Activated T-helper 1 cell treated with anti-CD3 and anti-CD28 coated beads, Interleukin-12 subunit alpha, Interleukin-12 subunit beta, Interleukin-2, Interleukin-4 antibody, amounts not matched to agents 30 ng/mL and 10 ng/mL and 1 ng/mL, durations not matched to agents 14 hours and 24 hours and 36 hours (primary cell): ENCODE results near the gene LRTM2. TPM values are rescaled to one million over a fixed set of nuclear protein-coding genes. Genes with fewer than 3 reads are reported as not detected.

Source experiments
- DNase-seq: peaks from one replicate; pipeline ENCODE4 v3.0.0; 2021; ENCODE audit warnings: low spot score
- H3K27ac Mint-ChIP-seq: one replicate; pipeline ENCODE4 v1.8.0; 2021; ENCODE audit warnings: mild to moderate bottlenecking, mixed read lengths
- H3K27me3 Mint-ChIP-seq: one replicate; pipeline ENCODE4 v1.8.0; 2022; ENCODE audit warnings: mild to moderate bottlenecking, moderate library complexity, mixed read lengths; ENCODE audit not compliant: insufficient read depth
- H3K36me3 Mint-ChIP-seq: one replicate; pipeline ENCODE4 v1.8.0; 2021; ENCODE audit warnings: low read depth, mixed read lengths
- H3K4me1 Mint-ChIP-seq: one replicate; pipeline ENCODE4 v1.8.0; 2021; ENCODE audit warnings: low read depth, mixed read lengths
- H3K4me3 Mint-ChIP-seq: one replicate; pipeline ENCODE4 v1.8.0; 2021; ENCODE audit warnings: mild to moderate bottlenecking, moderate library complexity, mixed read lengths
- H3K9me3 Mint-ChIP-seq: one replicate; pipeline ENCODE4 v1.8.0; 2021; ENCODE audit warnings: mixed read lengths
- intact Hi-C: fragments of 100-400 bp; cut with micrococcal nuclease; formaldehyde crosslinking; loops from one replicate; pipeline ENCODE4 v1.15.1; 2024
- total RNA-seq: library from RNA; stranded (reverse); gene quantifications from 2 replicates; pipeline ENCODE4 v1.2.3, GENCODE V29; 2022

LRTM2 gene
- total RNA-seq, result not detected in 2 replicates

GRCh38 chr12:1820191-1820895, at the start of gene LRTM2:
LRTM2 (plus strand) TSS chr12:1820565; CDS start chr12:1828149, 7,584 bp downstream.
- Mint-ChIP-seq H3K27me3 (peaks cover 32% of the 10 kb centered on the region), H3K4me1 (no peaks in the 10 kb centered on the region), H3K27ac (no peak within 1 kb of the TSS), H3K36me3 (no peaks in the 10 kb centered on the region), H3K4me3 (no peak within 1 kb of the TSS), H3K9me3 (no peaks in the 10 kb centered on the region)
- DNase-seq, result no peak
- intact Hi-C loops, result no loop called here

GRCh38 chr12:1773937-1774655, 46.3 kb upstream of the LRTM2 start:
- DNase-seq, result no peak
- Mint-ChIP-seq H3K36me3 (peaks cover 17% of the 10 kb centered on the region), H3K27ac (no peak overlapping the region), H3K4me1 (peaks cover 17% of the 10 kb centered on the region), H3K27me3 (no peaks in the 10 kb centered on the region), H3K4me3 (no peak overlapping the region), H3K9me3 (no peaks in the 10 kb centered on the region)
- intact Hi-C loops, result no loop called here

GRCh38 chr12:1776170-1776921, 44.0 kb upstream of the LRTM2 start:
- H3K27me3 Mint-ChIP-seq, result no peaks in the 10 kb centered on the region
- no peak for DNase-seq
- no peaks in the 10 kb centered on the region for H3K9me3 Mint-ChIP-seq
- peaks cover 24% of the 10 kb centered on the region for H3K36me3 Mint-ChIP-seq
- H3K4me1 Mint-ChIP-seq, result peaks cover 17% of the 10 kb centered on the region
- no peak overlapping the region for H3K4me3 Mint-ChIP-seq
- intact Hi-C loops, result no loop called here
- no peak overlapping the region for H3K27ac Mint-ChIP-seq

GRCh38 chr12:1777798-1778197, 42.6 kb upstream of the LRTM2 start:
- Mint-ChIP-seq H3K4me3 (no peak overlapping the region), H3K9me3 (no peaks in the 10 kb centered on the region), H3K36me3 (peaks cover 24% of the 10 kb centered on the region), H3K27me3 (no peaks in the 10 kb centered on the region), H3K4me1 (peaks cover 17% of the 10 kb centered on the region), H3K27ac (no peak overlapping the region)
- intact Hi-C loops, result no loop called here
- no peak for DNase-seq

GRCh38 chr12:1778911-1779310, 41.5 kb upstream of the LRTM2 start:
- Mint-ChIP-seq H3K27me3 (no peaks in the 10 kb centered on the region), H3K4me3 (no peak overlapping the region), H3K9me3 (no peaks in the 10 kb centered on the region), H3K27ac (no peak overlapping the region), H3K4me1 (peaks cover 17% of the 10 kb centered on the region), H3K36me3 (peaks cover 23% of the 10 kb centered on the region)
- no peak for DNase-seq
- intact Hi-C loops, result no loop called here

- no peak for DNase-seq
- Mint-ChIP-seq H3K4me1 (peaks cover 17% of the 10 kb centered on the region), H3K36me3 (peaks cover 29% of the 10 kb centered on the region), H3K27ac (no peak overlapping the region), H3K4me3 (no peak overlapping the region), H3K9me3 (no peaks in the 10 kb centered on the region), H3K27me3 (no peaks in the 10 kb centered on the region)
- intact Hi-C loops, result no loop called here
These were observed 40.6 kb upstream of the LRTM2 start for GRCh38 chr12:1779783-1780182.

- H3K9me3 Mint-ChIP-seq, result no peaks in the 10 kb centered on the region
- no peak overlapping the region for H3K27ac Mint-ChIP-seq
- H3K4me1 Mint-ChIP-seq, result no peaks in the 10 kb centered on the region
- H3K4me3 Mint-ChIP-seq, result no peak overlapping the region
- DNase-seq, result no peak
- intact Hi-C loops, result no loop called here
- H3K36me3 Mint-ChIP-seq, result peaks cover 28% of the 10 kb centered on the region
- no peaks in the 10 kb centered on the region for H3K27me3 Mint-ChIP-seq
These were observed 38.6 kb upstream of the LRTM2 start for GRCh38 chr12:1781772-1782171.

- Mint-ChIP-seq H3K27me3 (no peaks in the 10 kb centered on the region), H3K4me1 (no peaks in the 10 kb centered on the region), H3K9me3 (no peaks in the 10 kb centered on the region), H3K27ac (no peak overlapping the region), H3K4me3 (no peak overlapping the region), H3K36me3 (peaks cover 30% of the 10 kb centered on the region)
- DNase-seq, result no peak
- intact Hi-C loops, result no loop called here
These were observed 38.1 kb upstream of the LRTM2 start for GRCh38 chr12:1782215-1782614.

- Mint-ChIP-seq H3K27ac (no peak overlapping the region), H3K4me1 (peaks cover 19% of the 10 kb centered on the region), H3K9me3 (no peaks in the 10 kb centered on the region), H3K4me3 (no peak overlapping the region), H3K27me3 (no peaks in the 10 kb centered on the region), H3K36me3 (peaks cover 19% of the 10 kb centered on the region)
- intact Hi-C loops, result no loop called here
- DNase-seq, result no peak
These were observed 32.7 kb upstream of the LRTM2 start for GRCh38 chr12:1787714-1788113.

- intact Hi-C loops, result no loop called here
- Mint-ChIP-seq H3K9me3 (no peaks in the 10 kb centered on the region), H3K27ac (no peak overlapping the region), H3K27me3 (no peaks in the 10 kb centered on the region), H3K4me1 (peaks cover 20% of the 10 kb centered on the region), H3K36me3 (peaks cover 12% of the 10 kb centered on the region), H3K4me3 (no peak overlapping the region)
- DNase-seq, result no peak
These were observed 29.9 kb upstream of the LRTM2 start for GRCh38 chr12:1790444-1790843.

GRCh38 chr12:1791104-1791841, 29.1 kb upstream of the LRTM2 start:
- no peaks in the 10 kb centered on the region for H3K27me3 Mint-ChIP-seq
- peaks cover 26% of the 10 kb centered on the region for H3K4me1 Mint-ChIP-seq
- H3K36me3 Mint-ChIP-seq, result peaks cover 6% of the 10 kb centered on the region
- intact Hi-C loops, result loop anchor here (1.0 kb wide), 4 partner anchors 139 to 673 kb away; no protein-coding TSS in a partner anchor
- peak; percentile 50 for DNase-seq
- H3K27ac Mint-ChIP-seq, result no peak overlapping the region
- no peaks in the 10 kb centered on the region for H3K9me3 Mint-ChIP-seq
- no peak overlapping the region for H3K4me3 Mint-ChIP-seq

GRCh38 chr12:1792406-1792805, 28.0 kb upstream of the LRTM2 start:
- no peak for DNase-seq
- Mint-ChIP-seq H3K4me1 (peaks cover 26% of the 10 kb centered on the region), H3K36me3 (peaks cover 3% of the 10 kb centered on the region), H3K9me3 (no peaks in the 10 kb centered on the region), H3K27me3 (no peaks in the 10 kb centered on the region), H3K27ac (no peak overlapping the region), H3K4me3 (no peak overlapping the region)
- intact Hi-C loops, result no loop called here
